BLaER1 (cell line): Measurements from ENCODE around the gene MAN1A2.

Experiments
- H3K27ac ChIP-seq: shearing (Covaris generic); formaldehyde crosslinking; 2 replicates; pipeline ENCODE4 v1.8.1; 2022
- H3K27me3 ChIP-seq: shearing (Covaris generic); formaldehyde crosslinking; 2 replicates; pipeline ENCODE4 v1.8.1; 2022
- H3K36me3 ChIP-seq: shearing (Covaris generic); formaldehyde crosslinking; 2 replicates; pipeline ENCODE4 v1.8.1; 2022
- H3K4me1 ChIP-seq: shearing (Covaris generic); formaldehyde crosslinking; 2 replicates; pipeline ENCODE4 v1.8.1; 2022
- H3K4me2 ChIP-seq: shearing (Covaris generic); formaldehyde crosslinking; 2 replicates; pipeline ENCODE4 v1.8.1; 2022
- H3K4me3 ChIP-seq: shearing (Covaris generic); formaldehyde crosslinking; 2 replicates; pipeline ENCODE4 v1.8.1; 2022
- H3K9ac ChIP-seq: shearing (Covaris generic); formaldehyde crosslinking; 2 replicates; pipeline ENCODE4 v1.8.1; 2022
- H3K9me3 ChIP-seq: shearing (Covaris generic); formaldehyde crosslinking; 2 replicates; pipeline ENCODE4 v1.8.1; 2022
- H4K20me1 ChIP-seq: shearing (Covaris generic); formaldehyde crosslinking; 2 replicates; pipeline ENCODE4 v1.8.1; 2022
- Cebpa-rat ChIP-seq: shearing (Covaris generic); IDR thresholded peaks from 2 replicates; pipeline ENCODE4 v1.8.1; 2022

The MAN1A2 gene

DNA sequence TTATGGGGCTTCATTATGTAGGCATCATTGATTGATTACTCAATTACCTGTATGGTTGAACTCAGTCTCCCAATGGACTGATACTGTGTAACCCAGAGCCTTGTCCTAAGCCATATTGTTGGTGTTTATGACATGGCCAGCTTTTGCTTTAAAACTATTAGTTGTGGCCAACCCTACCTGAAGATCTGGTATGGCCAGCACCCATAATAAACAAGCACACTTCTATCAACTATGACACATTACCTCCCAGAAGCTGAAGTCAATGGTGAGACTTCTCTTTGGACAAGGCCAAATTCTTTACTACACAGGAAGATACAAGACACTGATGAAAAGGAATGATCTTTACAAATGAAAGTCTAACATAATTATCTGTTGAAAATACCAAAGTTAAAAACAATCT lies 28.8 kb downstream of the MAN1A2 start:
- no peaks in the 10 kb centered on the region for H3K27me3 ChIP-seq
- H3K9me3 ChIP-seq = peaks cover 22% of the 10 kb centered on the region
- no peak overlapping the region for H3K9ac ChIP-seq
- H4K20me1 ChIP-seq = peaks cover 28% of the 10 kb centered on the region; the same call in 1 of the 2 replicates
- H3K4me1 ChIP-seq = no peaks in the 10 kb centered on the region
- H3K36me3 ChIP-seq = no peaks in the 10 kb centered on the region
- H3K27ac ChIP-seq = no peak overlapping the region
- no peak overlapping the region for H3K4me3 ChIP-seq
- no peak for TF ChIP-seq Cebpa-rat
- no peak overlapping the region for H3K4me2 ChIP-seq

GRCh38 chr1:117396636-117397035 lies 29.4 kb downstream of the MAN1A2 start:
- Histone ChIP-seq H3K9ac (no peak overlapping the region), H3K27me3 (no peaks in the 10 kb centered on the region), H3K4me1 (no peaks in the 10 kb centered on the region), H4K20me1 (peaks cover 28% of the 10 kb centered on the region; the same call in 1 of the 2 replicates), H3K9me3 (peaks cover 27% of the 10 kb centered on the region), H3K4me2 (no peak overlapping the region), H3K4me3 (no peak overlapping the region), H3K27ac (no peak overlapping the region), H3K36me3 (no peaks in the 10 kb centered on the region)
- no peak for TF ChIP-seq Cebpa-rat

GRCh38 chr1:117398957-117399356 lies 31.7 kb downstream of the MAN1A2 start:
- no peaks in the 10 kb centered on the region for H3K27me3 ChIP-seq
- no peak for TF ChIP-seq Cebpa-rat
- H4K20me1 ChIP-seq = peaks cover 24% of the 10 kb centered on the region; the same call in 1 of the 2 replicates

DNA sequence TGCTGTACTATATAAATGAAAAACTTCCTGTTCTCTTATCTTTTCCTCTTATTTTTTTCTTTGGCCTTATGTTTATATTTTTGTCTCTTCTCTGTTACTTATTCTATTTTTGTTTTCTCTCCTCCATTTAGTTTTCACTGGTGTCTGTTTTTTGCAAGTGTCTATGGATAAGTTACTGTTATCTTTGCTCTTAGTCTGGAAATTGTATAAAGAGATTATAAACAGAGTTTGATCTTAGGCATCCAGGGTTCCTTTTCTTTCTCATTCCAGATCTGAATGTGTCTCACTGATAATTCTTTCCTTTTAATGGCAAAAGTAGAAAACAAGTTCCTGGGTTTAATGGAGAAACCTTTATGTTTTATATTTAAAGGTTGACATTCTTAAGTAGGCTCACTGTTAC lies 34.5 kb downstream of the MAN1A2 start:
- no peak for TF ChIP-seq Cebpa-rat

More at GRCh38 chr1:117398957-117399356, 31.7 kb downstream of the MAN1A2 start:
- peaks cover 42% of the 10 kb centered on the region for H3K9me3 ChIP-seq
- no peaks in the 10 kb centered on the region for H3K4me1 ChIP-seq
- no peak overlapping the region for H3K4me2 ChIP-seq
- no peak overlapping the region for H3K27ac ChIP-seq
- H3K36me3 ChIP-seq = peaks cover 20% of the 10 kb centered on the region
- H3K4me3 ChIP-seq = no peak overlapping the region
- no peak overlapping the region for H3K9ac ChIP-seq

DNA sequence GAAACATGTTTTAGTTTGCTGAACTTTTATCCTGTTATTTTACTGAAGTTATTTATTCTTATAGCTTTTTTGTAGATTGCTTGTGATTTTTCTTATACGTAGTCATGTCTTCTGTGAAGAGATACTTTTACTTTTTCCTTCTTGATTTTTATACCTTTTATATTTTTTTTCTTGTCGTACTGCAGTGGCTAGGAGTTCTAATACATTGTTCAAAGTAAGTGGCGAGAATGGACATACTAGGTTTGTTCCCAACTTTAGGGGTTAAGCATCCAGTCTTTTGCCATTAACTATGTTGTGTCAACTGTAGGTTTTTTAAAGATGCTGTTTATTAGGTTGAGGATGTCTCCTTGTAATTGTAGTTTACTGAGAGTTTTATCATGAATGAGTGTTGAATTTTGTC lies 36.3 kb downstream of the MAN1A2 start:
- H3K36me3 ChIP-seq = peaks cover 45% of the 10 kb centered on the region
- TF ChIP-seq Cebpa-rat = no peak
- no peaks in the 10 kb centered on the region for H3K4me1 ChIP-seq
- no peaks in the 10 kb centered on the region for H3K27me3 ChIP-seq
- H3K9me3 ChIP-seq = peaks cover 28% of the 10 kb centered on the region; the same call in 1 of the 2 replicates
- no peak overlapping the region for H3K27ac ChIP-seq
- no peak overlapping the region for H3K4me3 ChIP-seq
- H3K4me2 ChIP-seq = no peak overlapping the region
- no peak overlapping the region for H3K9ac ChIP-seq
- peaks cover 16% of the 10 kb centered on the region; the same call in 1 of the 2 replicates for H4K20me1 ChIP-seq

More for the DNA sequence above, 34.5 kb downstream of the MAN1A2 start:
- no peak overlapping the region for H3K27ac ChIP-seq
- H3K36me3 ChIP-seq = peaks cover 37% of the 10 kb centered on the region
- H3K9ac ChIP-seq = no peak overlapping the region
- no peak overlapping the region for H3K4me2 ChIP-seq
- no peaks in the 10 kb centered on the region for H3K27me3 ChIP-seq
- H3K4me1 ChIP-seq = no peaks in the 10 kb centered on the region
- H4K20me1 ChIP-seq = peaks cover 22% of the 10 kb centered on the region; the same call in 1 of the 2 replicates
- peaks cover 31% of the 10 kb centered on the region; the same call in 1 of the 2 replicates for H3K9me3 ChIP-seq
- H3K4me3 ChIP-seq = no peak overlapping the region

DNA sequence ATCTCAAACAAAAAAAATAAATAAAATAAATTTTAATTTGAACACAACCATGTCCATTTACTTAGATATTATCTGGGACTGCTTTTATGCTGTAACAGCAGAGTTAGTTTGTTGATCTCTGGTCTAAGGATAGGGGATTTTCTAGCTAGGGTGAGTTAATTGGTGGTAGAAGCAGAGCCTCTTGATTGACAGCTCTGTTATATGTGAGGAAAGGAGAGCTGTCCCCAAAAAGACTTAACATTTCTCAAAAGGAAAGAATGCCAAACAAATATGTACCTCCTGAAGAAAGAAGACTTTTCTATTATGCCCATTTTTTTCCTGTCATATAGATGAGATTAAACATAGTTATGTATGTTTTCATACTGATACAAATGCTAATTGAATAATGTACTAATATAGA lies 37.8 kb downstream of the MAN1A2 start:
- Histone ChIP-seq H3K9ac (no peak overlapping the region), H4K20me1 (peaks cover 1% of the 10 kb centered on the region; the same call in 1 of the 2 replicates), H3K36me3 (peaks cover 45% of the 10 kb centered on the region), H3K9me3 (peaks cover 24% of the 10 kb centered on the region; the same call in 1 of the 2 replicates), H3K27ac (no peak overlapping the region), H3K4me1 (no peaks in the 10 kb centered on the region), H3K4me3 (no peak overlapping the region), H3K27me3 (no peaks in the 10 kb centered on the region), H3K4me2 (no peak overlapping the region)
- no peak for TF ChIP-seq Cebpa-rat

DNA sequence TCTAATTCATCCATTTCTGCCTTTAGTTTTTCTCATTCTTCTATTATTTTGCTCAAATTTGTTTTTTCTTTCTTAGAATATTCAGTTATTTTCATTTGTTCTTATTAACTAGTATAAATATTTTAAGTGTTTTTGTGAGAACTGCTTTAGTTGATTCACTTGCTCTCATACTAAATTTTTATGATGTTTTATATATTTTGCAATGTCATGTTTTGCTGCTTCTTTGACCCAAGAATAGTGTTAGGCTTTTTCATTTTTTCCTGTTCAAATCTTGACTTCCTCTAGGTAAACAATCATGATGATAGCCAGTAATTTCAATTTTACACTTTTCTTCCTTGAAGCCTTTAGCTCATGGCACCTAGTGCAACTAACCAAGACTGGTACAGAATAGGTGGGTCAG lies 45.2 kb downstream of the MAN1A2 start:
- Histone ChIP-seq H3K4me3 (no peak overlapping the region), H3K9me3 (no peaks in the 10 kb centered on the region), H3K9ac (no peak overlapping the region), H3K4me1 (no peaks in the 10 kb centered on the region), H3K36me3 (peaks cover 23% of the 10 kb centered on the region), H4K20me1 (no peaks in the 10 kb centered on the region), H3K27me3 (no peaks in the 10 kb centered on the region), H3K4me2 (no peak overlapping the region), H3K27ac (no peak overlapping the region)
- no peak for TF ChIP-seq Cebpa-rat

GRCh38 chr1:117413412-117413811 lies 46.2 kb downstream of the MAN1A2 start:
- Histone ChIP-seq H3K36me3 (peaks cover 20% of the 10 kb centered on the region), H4K20me1 (no peaks in the 10 kb centered on the region), H3K4me3 (no peak overlapping the region), H3K9ac (no peak overlapping the region), H3K9me3 (no peaks in the 10 kb centered on the region), H3K27ac (no peak overlapping the region), H3K27me3 (no peaks in the 10 kb centered on the region), H3K4me1 (no peaks in the 10 kb centered on the region), H3K4me2 (no peak overlapping the region)
- TF ChIP-seq Cebpa-rat = no peak

- Histone ChIP-seq H3K4me2 (no peak overlapping the region), H3K36me3 (peaks cover 20% of the 10 kb centered on the region), H3K9me3 (no peaks in the 10 kb centered on the region), H4K20me1 (no peaks in the 10 kb centered on the region), H3K27ac (no peak overlapping the region), H3K27me3 (no peaks in the 10 kb centered on the region), H3K9ac (no peak overlapping the region), H3K4me1 (no peaks in the 10 kb centered on the region), H3K4me3 (no peak overlapping the region)
- TF ChIP-seq Cebpa-rat = no peak
Measured at GRCh38 chr1:117414943-117415342, 47.7 kb downstream of the MAN1A2 start.

GRCh38 chr1:117416004-117416403 lies 48.8 kb downstream of the MAN1A2 start:
- no peak overlapping the region for H3K27ac ChIP-seq
- peaks cover 28% of the 10 kb centered on the region for H3K36me3 ChIP-seq
- no peak overlapping the region for H3K4me2 ChIP-seq
- H4K20me1 ChIP-seq = no peaks in the 10 kb centered on the region
- no peaks in the 10 kb centered on the region for H3K9me3 ChIP-seq
- no peaks in the 10 kb centered on the region for H3K4me1 ChIP-seq
- H3K4me3 ChIP-seq = no peak overlapping the region
- no peak for TF ChIP-seq Cebpa-rat
- no peak overlapping the region for H3K9ac ChIP-seq
- no peaks in the 10 kb centered on the region for H3K27me3 ChIP-seq

- Histone ChIP-seq H3K4me2 (no peak overlapping the region), H3K27ac (no peak overlapping the region), H3K36me3 (peaks cover 28% of the 10 kb centered on the region), H3K4me1 (no peaks in the 10 kb centered on the region), H3K9ac (no peak overlapping the region), H3K9me3 (no peaks in the 10 kb centered on the region), H3K4me3 (no peak overlapping the region), H4K20me1 (no peaks in the 10 kb centered on the region), H3K27me3 (no peaks in the 10 kb centered on the region)
- no peak for TF ChIP-seq Cebpa-rat
Measured at GRCh38 chr1:117416546-117417125, 49.4 kb downstream of the MAN1A2 start.
